ENCODE results near the gene KCNMA1.

The KCNMA1 gene

DNA sequence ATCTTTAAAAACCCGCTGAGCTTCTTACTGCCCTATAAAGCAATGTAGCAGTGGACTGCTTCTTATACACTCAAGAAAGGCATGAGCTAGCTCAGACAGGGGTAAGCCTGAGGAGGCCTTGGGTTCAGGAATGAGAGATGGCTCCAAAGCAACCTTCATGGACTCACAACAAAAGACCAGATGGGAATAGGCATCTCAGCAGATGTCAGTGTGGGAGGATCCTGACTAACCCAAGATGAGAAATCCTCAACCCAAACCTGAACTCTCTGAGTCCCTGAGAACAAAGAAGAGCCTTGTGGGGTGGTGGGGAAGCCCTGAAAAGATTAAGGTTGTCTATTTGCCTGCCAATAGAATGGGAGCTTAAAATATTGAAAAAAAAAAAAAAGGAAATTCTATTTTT lies 807.4 kb downstream of the KCNMA1 start:
- DNase-seq (ENCODE audit: low spot score) = no peak

DNA sequence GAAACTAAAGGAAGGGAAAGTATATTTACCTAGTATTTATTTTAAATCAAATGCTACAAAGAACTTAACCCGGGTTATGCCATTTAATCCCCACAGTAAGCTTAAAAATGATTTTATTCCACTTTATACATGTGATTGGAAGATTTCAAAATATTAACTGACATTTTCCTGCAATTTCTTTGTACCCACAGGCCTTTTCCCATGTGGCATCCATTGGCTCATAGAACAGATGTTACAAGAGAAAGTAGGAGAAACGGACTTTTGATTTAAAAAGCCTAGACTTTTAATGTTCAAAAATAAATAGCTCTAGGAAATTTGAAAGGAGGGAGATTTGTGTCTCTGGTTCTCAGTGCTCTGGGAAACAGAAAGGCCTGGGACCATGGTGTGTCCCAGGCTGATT lies 807.9 kb downstream of the KCNMA1 start:
- no peak for DNase-seq (ENCODE audit: low spot score)
